Kasumi-1 (cell line): ENCODE data around the gene GPR139.

Source experiments
- DNase-seq, 2 experiments: peaks; one replicate each; lab custom pipeline; 2025; lab: John Stamatoyannopoulos, UW

Gene GPR139

DNA sequence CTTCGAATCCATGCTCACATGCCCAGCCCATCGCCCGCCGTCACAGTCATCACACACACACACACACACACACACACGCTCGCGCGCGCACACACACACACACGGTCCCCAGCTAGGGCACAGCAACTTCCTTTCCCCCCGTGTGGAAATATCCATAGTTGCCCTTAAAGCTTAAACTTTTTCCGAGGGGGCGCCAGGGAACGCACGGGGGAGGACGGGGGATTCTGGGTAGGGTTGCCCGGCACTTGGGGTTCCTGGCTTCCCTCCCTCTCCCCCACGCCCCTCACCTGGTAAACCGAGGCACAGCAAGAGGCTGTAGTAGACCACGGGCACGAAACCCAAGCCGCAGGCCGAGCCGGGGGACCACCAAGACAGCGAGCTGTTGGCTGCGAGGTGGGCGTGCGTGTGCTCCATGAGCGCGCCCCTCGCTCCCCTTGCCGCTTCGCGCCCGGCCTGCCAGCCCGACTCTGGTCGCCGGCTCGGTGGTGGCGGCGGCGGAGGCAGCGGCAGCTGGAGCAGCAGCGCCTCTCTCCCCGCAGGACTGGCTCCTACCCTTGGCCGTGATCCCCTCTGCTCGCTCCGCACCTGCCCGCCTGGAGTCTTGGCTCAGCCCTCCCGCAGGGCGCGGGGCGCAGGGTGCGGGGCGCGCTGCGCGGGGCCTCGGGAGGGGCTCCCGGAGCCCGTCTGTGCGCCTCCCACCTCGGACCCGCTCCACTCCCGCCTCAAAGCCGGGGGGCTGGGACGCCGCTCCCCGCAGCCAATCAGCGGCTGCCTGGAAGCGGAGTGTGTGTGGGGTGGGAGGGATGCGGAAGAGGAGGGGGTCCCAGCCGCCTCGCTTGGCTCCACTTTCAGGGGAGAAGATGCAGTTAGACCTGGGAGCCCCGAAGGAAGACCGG is at the start of gene GPR139:
TSS of gene GPR139 (minus strand) at position 688 of the 896 bp plus-strand sequence. CDS start at position 414, 274 bp downstream.
- no peak for DNase-seq

DNA sequence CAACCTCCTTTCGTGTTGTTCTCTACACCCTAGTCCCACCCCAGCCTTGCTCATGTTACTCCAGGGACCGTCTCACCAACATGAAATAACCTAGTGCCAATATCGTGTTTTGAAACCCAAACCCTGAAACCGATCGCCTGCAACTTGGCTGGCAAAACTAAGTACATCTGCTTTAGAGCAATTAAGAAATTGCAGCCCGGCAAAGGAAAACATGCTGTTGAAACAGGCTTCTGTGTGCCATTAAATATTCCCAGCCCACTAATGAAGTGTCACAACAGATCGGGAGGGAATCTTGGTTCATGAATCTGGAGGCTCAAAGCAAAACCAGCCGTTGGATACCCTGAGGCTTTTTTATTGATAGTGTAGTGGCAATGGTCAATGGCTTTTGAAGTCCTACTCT is 48.3 kb upstream of the GPR139 start:
- DNase-seq, result no peak

DNA sequence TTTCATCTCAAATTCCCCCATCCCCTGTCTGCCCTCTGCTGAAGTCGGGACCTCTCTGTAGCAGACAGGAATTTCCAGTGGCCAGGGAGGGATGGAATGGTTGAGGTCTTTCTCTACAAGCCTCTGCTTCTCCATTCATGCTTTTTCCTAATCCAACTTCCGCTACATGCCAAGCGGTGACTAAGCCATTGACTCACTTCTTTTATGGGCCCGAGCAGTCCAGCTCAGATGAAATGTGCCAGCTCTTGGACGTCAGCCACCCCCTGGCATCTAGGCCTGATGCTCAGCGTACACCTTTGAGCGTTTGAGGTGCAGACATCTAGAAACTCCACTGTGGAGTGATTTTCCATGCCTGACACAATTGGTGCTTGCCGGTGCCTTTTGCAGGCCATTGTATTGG is 40.7 kb upstream of the GPR139 start:
- no peak for DNase-seq

DNA sequence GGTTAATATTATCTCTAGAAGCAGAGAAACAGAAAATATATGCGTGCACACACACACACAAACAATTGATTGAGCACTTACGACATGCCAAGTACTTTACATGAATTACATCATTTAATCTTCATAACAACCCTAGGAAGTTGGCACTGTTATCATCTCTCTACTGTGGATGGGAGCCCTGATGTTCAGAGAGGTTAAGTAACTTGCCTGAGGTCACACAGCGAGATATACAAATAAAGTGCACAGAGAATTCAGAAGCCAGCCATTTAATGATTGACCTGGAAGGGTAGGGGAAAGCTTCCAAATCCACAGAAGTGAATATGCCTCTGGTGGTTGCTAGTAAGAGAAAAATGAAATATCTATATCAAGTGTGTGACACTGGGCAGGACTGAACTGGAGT is 37.5 kb upstream of the GPR139 start:
- DNase-seq, result no peak

DNA sequence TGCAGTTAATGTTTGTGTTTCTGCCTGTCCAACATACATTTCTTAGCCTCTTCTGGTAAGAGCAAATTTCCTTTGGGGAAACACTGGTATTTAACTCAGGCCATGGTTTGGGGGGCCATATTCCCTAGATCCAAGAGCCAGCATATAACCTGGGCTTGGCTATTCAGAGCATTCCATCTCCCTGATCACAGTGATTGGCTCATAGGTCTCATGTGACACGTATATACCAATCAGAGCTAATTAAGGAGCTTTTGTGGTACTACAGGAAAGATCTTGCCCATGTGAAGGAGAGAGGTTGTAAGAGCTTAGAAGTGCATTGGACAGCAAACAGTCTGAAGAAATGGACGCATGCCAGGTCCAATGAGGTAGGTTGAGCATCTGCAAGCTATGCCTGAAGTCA is 33.4 kb upstream of the GPR139 start:
- DNase-seq, result no peak

DNA sequence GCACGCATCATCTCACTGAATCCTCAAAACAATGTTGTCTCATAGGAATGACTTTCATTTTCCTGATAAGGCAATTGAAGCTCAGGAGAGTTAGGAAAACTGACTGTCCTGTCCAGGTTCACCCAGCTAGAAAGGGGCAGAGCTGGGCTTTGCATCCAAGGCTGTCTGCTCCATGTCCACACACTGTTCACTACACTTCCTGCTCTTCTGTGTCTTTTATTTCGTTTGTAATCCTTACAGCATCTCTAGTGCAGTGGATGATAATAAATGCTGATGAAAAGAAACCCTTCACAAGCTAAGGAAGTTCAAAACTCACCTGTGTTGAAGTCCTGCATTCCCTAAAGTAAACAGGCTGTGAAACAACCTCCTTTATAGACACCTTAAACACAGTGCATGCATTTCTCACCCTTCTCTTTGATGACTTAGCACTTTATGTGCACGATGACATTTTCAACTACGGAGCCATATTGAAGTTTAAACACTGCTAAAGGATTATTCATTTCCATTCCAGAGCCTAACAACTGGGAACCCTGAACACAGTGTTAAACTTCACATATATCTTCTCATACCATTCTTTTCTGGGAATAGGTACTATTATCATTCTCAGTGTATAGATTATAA is 31.0 kb upstream of the GPR139 start:
- no peak for DNase-seq

DNA sequence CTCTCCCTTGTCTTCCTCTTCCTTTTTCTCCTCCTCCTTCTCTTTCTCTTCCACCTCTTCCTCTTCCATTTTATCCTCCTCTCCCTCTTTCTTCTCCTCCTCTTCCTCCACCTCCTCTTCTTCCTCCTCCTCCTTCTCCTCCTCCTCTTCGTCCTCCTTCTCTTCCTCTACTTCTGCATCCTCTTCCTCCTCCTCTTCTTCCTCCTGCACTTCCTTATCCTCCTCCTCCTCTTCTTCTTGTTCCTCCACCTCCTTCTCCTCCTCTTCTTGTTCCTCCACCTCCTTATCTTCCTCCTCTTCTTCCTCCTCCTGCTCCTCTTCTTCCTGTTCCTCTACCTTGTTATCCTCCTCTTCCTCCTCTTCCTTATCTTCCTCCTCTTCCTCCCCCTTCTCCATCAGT is 28.8 kb upstream of the GPR139 start:
- DNase-seq, result no peak

DNA sequence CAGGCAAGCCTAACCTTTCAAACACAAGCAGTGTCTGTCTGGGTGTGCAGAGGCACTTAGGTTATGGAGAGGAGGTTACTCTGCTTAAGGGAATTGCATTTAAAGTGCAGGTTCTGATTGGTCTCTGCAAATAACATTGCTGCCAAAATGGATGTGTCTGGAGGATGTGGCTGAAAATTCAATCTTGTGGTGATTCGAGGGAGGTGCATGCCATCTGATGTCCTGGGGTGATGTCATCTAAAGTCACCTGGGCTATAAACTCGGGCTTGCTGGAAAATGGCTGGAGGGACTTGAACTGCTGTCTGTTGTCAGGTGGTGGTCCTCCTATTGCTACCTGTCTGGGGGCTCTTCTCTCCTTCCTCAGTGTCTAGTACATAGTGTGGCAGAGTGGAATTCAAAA is 28.3 kb upstream of the GPR139 start:
- no peak for DNase-seq

DNA sequence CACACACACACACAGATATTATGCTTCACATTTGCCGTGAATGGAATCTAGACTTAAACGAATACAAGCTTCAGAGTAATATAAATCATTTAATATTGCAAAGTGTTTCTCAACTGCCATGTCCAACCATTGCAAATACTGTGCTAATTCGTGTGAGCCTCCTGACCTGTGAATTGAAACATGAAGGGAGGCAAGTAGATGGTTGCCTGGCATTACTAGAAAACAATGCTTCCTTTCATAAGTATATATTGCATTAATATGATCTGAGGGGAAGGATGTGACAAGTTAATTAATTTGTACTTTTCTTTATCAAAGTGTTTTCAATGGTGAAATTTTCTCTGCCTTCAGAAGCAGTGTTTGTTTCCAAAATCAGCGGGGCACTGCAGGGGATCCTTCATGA is 25.7 kb upstream of the GPR139 start:
- DNase-seq, result no peak

DNA sequence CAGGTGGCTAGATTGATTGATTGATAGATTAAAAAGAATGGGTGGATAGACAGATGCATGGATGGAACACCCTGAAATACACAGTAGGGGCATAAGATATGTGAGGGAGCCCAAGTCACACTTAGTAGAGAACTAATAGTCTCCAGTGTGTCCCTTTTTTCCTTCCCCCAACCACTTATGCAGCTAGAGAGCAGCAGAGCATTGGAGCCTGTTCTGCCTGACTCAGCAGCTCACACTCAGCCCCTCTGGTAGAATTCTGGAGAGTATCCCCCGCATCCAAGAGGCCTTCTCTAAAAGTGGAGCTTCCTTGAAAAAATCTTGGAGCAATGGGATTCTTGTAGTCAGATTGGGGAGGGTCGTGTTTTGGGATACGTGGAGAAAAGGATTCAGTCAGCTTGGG is 20.5 kb upstream of the GPR139 start:
- no peak for DNase-seq

DNA sequence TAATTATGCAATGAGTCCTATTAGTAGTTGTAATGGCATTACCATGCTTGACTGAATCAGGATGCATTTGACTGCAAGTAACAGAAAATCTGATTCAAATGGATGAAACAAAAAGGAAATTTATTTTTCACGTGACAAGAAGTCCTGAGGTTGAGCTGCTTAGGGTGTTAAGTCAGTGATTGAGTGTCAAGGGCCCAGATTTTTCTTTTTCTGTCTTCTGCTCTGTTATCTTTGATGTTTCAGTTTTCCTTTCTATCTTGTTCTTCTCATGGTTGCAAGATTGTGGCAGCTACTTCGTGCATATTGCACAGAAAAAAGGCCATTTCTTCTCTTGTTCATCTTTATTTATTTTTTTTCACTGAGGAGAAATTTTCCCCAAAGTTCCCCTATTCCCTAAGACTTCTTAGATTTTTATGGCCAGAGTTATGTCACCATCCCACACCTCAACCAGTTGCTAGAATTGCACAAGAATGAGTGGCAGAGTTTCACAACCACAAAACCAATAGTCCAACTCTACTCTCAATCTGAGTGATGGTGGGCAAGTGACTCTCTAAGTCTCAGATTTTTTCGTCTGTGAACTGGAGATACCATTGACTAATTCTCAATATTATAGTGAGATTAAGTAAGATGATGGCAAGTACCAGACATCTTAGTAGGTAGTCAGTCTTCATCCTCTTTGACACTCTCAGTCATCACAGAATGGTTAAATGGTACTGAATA is 15.7 kb upstream of the GPR139 start:
- no peak for DNase-seq

DNA sequence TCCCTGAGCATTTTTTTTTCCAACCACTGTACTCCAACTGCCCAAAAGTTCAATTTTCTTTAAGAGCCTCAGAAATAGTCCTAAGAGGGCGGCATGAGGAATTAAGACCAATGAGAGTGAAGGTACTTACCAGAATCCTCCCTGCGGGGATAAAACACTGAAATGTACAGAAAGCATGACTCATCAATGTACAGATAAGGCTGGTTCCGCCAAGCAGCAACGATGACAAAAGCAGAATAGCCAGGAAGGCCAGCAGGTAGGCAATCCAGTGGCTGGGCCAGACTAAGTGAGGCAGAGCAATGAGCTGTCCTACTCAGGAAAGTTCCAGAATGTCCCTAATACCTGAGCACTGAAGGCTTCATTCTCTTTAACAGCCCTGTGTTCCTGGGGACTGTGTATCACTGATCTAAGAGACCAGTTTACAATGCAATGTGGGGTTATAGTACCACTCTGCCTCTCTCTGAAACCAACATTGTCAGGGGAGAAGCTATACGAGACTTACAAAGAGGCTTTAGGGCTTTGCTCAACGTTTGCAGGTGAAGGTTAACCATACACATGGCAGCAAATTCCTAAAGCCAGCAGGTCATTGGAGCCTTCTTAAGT is 11.0 kb upstream of the GPR139 start:
- peak in 1 of 2 experiments; percentile 0 for DNase-seq

DNA sequence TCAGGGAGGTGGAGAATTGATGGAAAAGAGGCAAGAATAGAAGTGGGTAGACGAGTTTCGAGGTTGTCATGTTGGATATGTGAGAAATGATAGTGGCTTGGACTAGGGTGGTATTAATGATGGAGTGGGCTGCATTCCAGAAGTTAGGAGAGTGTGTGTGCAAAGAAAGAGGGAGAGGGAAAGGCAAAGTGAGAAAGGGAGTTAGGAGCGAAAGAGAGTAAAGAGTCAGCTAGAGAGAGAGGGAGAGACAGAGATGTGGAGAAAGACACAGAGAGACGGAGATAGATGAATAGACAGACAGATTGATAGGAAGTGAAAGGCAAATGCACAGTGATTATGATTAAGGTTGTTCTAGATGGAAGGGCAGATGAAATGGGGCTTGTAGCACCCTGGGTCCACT is 5.4 kb upstream of the GPR139 start:
- no peak for DNase-seq

DNA sequence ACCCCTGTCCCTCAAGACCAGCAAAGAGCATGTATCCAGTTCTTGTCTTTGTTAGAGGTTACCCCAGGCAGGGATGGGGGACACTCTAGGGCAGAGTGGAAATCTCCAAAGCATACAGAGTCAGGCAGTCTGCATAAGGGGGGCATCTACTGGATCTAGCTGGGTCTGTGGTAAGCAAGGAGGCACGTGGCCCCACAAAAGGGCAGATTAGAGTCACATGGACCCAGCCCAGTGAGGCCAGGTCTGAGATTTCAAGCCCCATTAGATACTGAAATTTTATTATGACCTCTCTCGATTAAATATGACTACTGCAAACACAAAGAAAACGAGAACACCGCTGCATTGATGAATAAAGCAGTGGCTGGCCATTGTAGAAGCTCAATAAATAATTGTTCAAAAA is 1.6 kb upstream of the GPR139 start:
- no peak for DNase-seq

DNA sequence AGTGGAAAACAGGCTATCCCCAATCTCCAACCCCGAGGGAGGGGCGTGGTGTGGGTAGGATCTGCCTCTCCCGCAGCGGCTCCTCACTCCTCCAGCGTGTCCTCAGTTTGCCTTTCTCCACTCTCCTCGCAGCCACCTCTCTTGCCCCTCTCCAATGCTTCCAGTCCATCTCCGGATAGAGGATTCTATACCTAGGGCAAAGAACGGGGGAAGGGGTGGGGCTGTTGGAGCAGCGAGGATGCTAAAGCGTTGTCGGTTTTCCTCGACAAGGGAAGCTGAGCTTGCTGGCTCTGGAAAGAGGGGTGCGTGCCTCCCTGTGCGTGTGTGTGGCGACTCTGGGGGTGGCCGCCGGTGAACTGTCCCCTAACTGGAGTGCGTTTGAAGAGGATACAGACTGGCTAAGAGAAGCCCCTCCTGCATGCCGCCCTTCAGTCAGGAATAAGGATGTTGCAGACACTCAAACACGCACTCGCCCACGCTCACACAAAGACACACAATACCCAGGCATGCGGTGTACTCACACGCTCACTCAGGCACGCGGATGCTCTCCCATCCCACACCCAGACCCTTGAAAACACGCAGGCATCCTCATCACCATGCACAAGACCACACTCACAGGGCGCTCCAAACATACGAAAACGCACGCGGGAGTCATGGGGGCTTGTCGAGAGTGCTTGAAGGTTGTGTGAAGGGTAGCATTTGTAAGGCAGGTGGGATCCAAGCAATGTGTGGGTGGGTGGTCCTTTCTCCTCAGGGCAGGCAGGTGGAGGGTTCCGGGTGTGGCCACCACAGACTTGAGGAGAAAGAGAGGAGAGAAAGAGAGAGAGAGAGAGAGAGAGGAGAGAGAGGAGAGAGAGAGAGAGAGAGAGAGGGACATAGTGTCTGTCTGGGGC is 655 bp upstream of the GPR139 start:
- DNase-seq, result no peak

DNA sequence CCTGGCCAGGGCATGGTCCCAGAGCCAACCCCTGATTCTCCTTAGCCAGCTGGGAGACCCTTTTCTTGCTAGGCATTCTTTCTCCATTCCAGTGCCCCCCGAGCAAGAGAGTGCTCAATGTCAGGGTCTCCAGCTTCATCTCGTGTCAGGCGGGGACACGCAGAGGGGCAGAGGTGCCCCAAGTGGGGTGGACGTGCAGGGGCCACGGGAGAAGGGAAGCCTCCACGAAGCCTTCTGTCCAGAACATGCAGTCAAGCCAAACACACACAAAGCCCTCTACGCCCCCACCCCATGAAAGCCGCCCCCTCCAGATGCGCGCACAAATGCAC is 852 bp downstream of the GPR139 start:
- DNase-seq, result no peak

DNA sequence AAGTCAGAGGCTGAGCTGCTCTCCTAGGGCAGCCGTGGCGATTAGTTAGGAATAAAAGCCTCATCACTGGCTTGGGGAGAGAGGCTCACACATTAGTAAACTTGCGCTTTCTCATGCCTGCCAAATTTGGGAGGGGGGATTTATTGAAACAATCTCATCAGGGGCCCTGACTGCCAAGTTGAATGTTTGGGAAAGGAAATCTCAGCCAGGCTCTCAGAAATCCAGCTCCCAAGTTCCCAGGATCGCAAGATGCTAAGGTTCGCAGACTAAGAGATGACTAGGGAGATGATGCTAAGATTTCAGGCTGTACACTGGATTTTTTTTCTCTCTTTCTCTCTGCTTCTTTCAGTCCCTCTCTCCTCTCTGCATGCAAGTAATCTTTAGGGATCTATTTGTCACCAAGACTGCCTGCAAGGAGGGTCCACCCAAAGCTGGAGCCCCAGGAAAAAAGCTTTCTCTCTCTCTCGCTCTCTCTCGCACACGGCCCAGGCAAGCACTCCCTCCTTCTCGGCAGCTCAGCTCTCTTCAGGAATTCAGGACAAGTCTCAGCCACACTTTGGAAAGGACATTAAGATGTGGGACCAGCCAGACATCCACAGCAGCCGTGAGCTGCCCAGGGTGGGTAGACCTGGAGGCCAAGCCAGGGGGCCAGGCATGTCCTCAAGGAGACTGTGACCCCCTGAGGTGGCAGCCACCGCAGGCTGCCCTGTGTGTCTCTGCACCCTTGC is 1.4 kb downstream of the GPR139 start:
- no peak for DNase-seq

DNA sequence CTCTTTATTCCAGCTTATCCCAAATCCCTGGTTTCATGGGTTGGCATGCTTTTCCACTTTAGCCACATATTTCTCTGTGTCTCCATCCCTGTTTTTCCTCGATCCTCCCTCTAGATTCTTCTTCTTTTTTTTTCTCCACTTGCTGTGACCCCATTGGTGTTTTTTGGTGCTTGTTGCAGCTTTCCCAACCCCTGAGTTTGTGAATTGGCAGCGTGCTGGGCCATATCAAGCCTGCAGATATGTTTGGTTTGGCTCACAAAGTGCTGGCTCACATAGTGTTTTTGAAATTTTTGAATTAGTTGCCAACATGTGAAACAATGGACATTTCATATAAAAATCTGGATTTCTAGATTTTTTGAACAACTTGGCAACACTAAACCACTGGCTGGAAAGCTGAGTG is 8.8 kb downstream of the GPR139 start:
- DNase-seq, result no peak

DNA sequence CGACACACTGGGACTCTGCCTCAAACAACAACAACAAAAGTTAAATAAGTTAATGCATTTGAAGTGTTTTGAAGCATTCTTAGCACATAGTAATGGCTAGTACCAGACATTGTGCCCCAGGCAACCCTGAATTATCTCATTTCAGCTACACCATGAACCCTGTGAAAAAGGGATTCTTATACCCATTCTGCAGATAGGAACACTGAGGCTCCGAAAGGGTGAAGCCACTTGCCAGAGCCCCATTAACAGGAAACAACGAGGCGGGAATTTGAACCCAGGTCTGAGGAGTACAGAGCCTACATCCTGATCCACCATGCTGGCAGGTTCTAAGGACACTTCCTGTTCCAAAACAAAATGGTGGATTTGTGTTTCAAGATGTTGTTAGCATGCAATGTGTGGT is 9.2 kb downstream of the GPR139 start:
- DNase-seq, result no peak

DNA sequence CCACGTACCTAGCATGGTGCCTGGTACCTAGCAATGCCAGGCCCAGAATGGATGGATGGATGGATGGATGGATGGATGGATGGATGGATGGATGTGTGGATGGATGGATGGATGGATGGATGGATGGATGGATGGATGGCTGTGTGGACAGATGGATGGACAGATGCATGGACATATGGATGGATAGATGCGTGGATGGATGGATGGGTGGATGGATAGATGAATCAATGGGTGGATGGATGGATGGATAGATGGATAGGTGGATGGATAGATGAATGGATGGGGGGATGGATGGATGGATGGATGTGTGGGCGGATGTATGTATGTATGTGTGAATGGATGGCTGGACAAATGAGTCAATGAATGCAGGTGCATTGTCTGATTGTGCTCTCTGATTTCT is 12.6 kb downstream of the GPR139 start:
- no peak for DNase-seq

DNA sequence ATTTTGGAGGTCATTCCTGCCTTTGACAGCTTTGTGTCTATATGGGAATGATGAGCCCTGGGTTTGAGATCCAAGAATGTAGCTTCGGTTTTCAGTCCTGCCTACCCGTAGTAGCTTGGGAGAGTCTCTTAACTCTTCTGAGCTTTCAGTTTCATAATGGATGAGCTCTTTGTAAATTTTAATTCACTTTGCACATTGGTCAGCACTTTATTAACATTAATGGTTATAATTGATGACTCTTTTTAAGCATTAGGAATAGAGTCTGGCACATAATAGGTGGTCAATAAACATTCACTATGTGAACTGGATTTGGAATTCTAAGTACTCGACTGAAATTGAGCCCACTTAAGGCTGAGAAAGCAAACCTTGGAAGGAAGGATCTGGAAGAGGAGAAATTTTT is 17.3 kb downstream of the GPR139 start:
- no peak for DNase-seq
